ENCODE measurements around the gene NYAP2.

- TF ChIP-seq POLR2A (IDR thresholded peaks at IDR 0.05; ENCODE audit: borderline replicate concordance, extremely low read depth, insufficient read depth, insufficient read length) (no peak), CEBPB (IDR thresholded peaks at IDR 0.05; ENCODE audit: low read depth) (no peak), CTCF (IDR thresholded peaks at IDR 0.05 in 2 of 3, conservative IDR thresholded peaks at IDR 0.05 in 1 of 3; ENCODE audit: borderline replicate concordance in 1 of 3, insufficient read depth in 1 of 3, low read depth in 2 of 3, low read length in 2 of 3) (no peak), JUND (IDR thresholded peaks at IDR 0.05) (no peak), EZH2 (IDR thresholded peaks at IDR 0.05) (no peak), POLR2AphosphoS5 (IDR thresholded peaks at IDR 0.05; ENCODE audit: low read depth, low read length) (no peak), ZNF274 (IDR thresholded peaks at IDR 0.05; ENCODE audit: low read depth, low read length) (no peak), EZH2phosphoT487 (IDR thresholded peaks at IDR 0.05; ENCODE audit: borderline replicate concordance) (no peak), ATF3 (IDR thresholded peaks at IDR 0.05) (no peak), YY1 (IDR thresholded peaks at IDR 0.05; ENCODE audit: extremely low read depth, insufficient replicate concordance, low read depth, low read length) (no peak), FOSL1 (IDR thresholded peaks at IDR 0.05; ENCODE audit: low read depth) (no peak), MAX (IDR thresholded peaks at IDR 0.05) (no peak), SP1 (IDR thresholded peaks at IDR 0.05; ENCODE audit: low read depth) (no peak), TCF7L2 (IDR thresholded peaks at IDR 0.05; ENCODE audit: borderline replicate concordance, extremely low read depth, insufficient read depth, insufficient read length) (no peak)
Measured at GRCh38 chr2:225493420-225494099, 94.0 kb downstream of the NYAP2 start.

Measured in HCT116 (cell line).